HG03575 (cell line): ENCODE results near the gene CCDC63.
"Not testable (repeated sequence)": the region's sequence is repeated elsewhere in the genome, so short reads cannot be mapped to it uniquely, and the experiment has no call there.

ENCODE experiments used
- ATAC-seq: cut with Tn5 transposase; IDR thresholded peaks from one replicate; pipeline ENCODE4 v1.9.1; 2021; ENCODE audit not compliant: unreplicated experiment, insufficient number of reproducible peaks, low FRiP score; ENCODE audit errors: extremely low read depth

The CCDC63 gene

GRCh38 chr12:110836291-110836690 is 10.5 kb upstream of the CCDC63 start:
- no peak for ATAC-seq

- no peak for ATAC-seq
These were observed 5.8 kb upstream of the CCDC63 start for GRCh38 chr12:110841007-110841406.

GRCh38 chr12:110844131-110844530 is 2.7 kb upstream of the CCDC63 start:
- ATAC-seq, result no peak

- no peak for ATAC-seq
These were observed 2.0 kb upstream of the CCDC63 start for GRCh38 chr12:110844551-110845338.

- no peak for ATAC-seq
These were observed 1.5 kb upstream of the CCDC63 start for GRCh38 chr12:110845339-110845682.

- no peak for ATAC-seq
These were observed 1.6 kb downstream of the CCDC63 start for GRCh38 chr12:110848314-110848923.

GRCh38 chr12:110849221-110849620 is 2.4 kb downstream of the CCDC63 start:
- no peak for ATAC-seq

GRCh38 chr12:110849748-110850403 is 3.1 kb downstream of the CCDC63 start:
- ATAC-seq, result no peak

- no peak for ATAC-seq
These were observed 4.0 kb downstream of the CCDC63 start for GRCh38 chr12:110850762-110851161.

- no peak for ATAC-seq
These were observed 7.0 kb downstream of the CCDC63 start for GRCh38 chr12:110853836-110854235.

- ATAC-seq, result no peak
These were observed 9.8 kb downstream of the CCDC63 start for GRCh38 chr12:110856542-110856941.

GRCh38 chr12:110857528-110857927 is 10.7 kb downstream of the CCDC63 start:
- no peak for ATAC-seq

- ATAC-seq, result not testable (repeated sequence)
These were observed 11.2 kb downstream of the CCDC63 start for GRCh38 chr12:110857954-110858353.

GRCh38 chr12:110858848-110859247 is 12.1 kb downstream of the CCDC63 start:
- ATAC-seq, result no peak

GRCh38 chr12:110860833-110861296 is 14.1 kb downstream of the CCDC63 start:
- no peak for ATAC-seq

GRCh38 chr12:110861729-110862128 is 14.9 kb downstream of the CCDC63 start:
- no peak for ATAC-seq

- ATAC-seq, result no peak
These were observed 15.5 kb downstream of the CCDC63 start for GRCh38 chr12:110862329-110862728.

GRCh38 chr12:110863161-110863560 is 16.4 kb downstream of the CCDC63 start:
- no peak for ATAC-seq

GRCh38 chr12:110865521-110865920 is 18.7 kb downstream of the CCDC63 start:
- no peak for ATAC-seq

GRCh38 chr12:110869026-110869425 is 22.2 kb downstream of the CCDC63 start:
- no peak for ATAC-seq
